A673 (cell line): ENCODE results near the gene CCDC78.

Experiments
- CTCF ChIP-seq: fragments of 300-800, 200-600 bp; sonication (generic); conservative IDR thresholded peaks from 2 replicates; pipeline ENCODE4 v1.5.1; 2017; ENCODE audit warnings: low read depth, mild to moderate bottlenecking, antibody characterized with exemption, low read length, moderate library complexity, mixed read lengths
- EZH2 ChIP-seq: fragments of 200-600 bp; sonication (generic); IDR thresholded peaks from 2 replicates; pipeline ENCODE4 v1.6.1; 2017; ENCODE audit warnings: borderline replicate concordance, low read depth, mild to moderate bottlenecking, mixed read lengths, antibody characterized with exemption, low read length; ENCODE audit not compliant: poor library complexity, severe bottlenecking

GRCh38 chr16:703406-703805, 22.8 kb downstream of the CCDC78 start:
- TF ChIP-seq CTCF: no peak
- TF ChIP-seq EZH2: no peak
